Calu3 (cell line): ENCODE measurements around the gene CTNND2. TPM values are rescaled to one million over a fixed set of nuclear protein-coding genes. Genes with fewer than 3 reads are reported as not detected.

Source experiments
- BruUV-seq: library from RNA; stranded (reverse); fragments of 400-500 nt; replicated peaks from 2 replicates; lab custom pipeline; 2021; lab: Mats Ljungman, UMichigan
- CTCF ChIA-PET: fragments of 300-600 bp; sonication (Branson Sonifier 250); formaldehyde crosslinking; loops from one replicate; lab custom pipeline; 2022; ENCODE audit warnings: antibody characterized with exemption; lab: Charles Lee
- DNase-seq: peaks from one replicate; pipeline ENCODE4 v3.0.0; 2022
- H3K27ac Mint-ChIP-seq: one replicate; pipeline ENCODE4 v1.8.0; 2022; ENCODE audit warnings: mixed read lengths; ENCODE audit not compliant: unreplicated experiment
- H3K27me3 Mint-ChIP-seq: one replicate; pipeline ENCODE4 v1.8.0; 2022; ENCODE audit warnings: mixed read lengths; ENCODE audit not compliant: unreplicated experiment
- H3K36me3 Mint-ChIP-seq: one replicate; pipeline ENCODE4 v1.8.0; 2022; ENCODE audit warnings: mild to moderate bottlenecking, moderate library complexity, mixed read lengths; ENCODE audit not compliant: insufficient read depth, unreplicated experiment
- H3K4me1 Mint-ChIP-seq: one replicate; pipeline ENCODE4 v1.8.0; 2022; ENCODE audit warnings: mild to moderate bottlenecking, low read depth, mixed read lengths; ENCODE audit not compliant: unreplicated experiment
- H3K4me3 Mint-ChIP-seq: one replicate; pipeline ENCODE4 v1.8.0; 2022; ENCODE audit warnings: mild to moderate bottlenecking, low read depth, moderate library complexity, mixed read lengths; ENCODE audit not compliant: unreplicated experiment
- H3K9me3 Mint-ChIP-seq: one replicate; pipeline ENCODE4 v1.8.0; 2022; ENCODE audit warnings: low read depth, mixed read lengths; ENCODE audit not compliant: unreplicated experiment
- CTCF ChIP-seq: fragments of 200-600 bp; IDR thresholded peaks from one replicate; pipeline ENCODE4 v1.8.0; 2022; ENCODE audit warnings: antibody characterized with exemption; ENCODE audit not compliant: unreplicated experiment
- intact Hi-C: fragments of 100-400 bp; cut with micrococcal nuclease; formaldehyde crosslinking; loops from one replicate; pipeline ENCODE4 v1.10.0; 2022; ENCODE audit not compliant: unreplicated experiment
- total RNA-seq: library from RNA; stranded (reverse); gene quantifications from 2 replicates; pipeline ENCODE4 v1.2.3, GENCODE V29; 2022

CTNND2 gene
- total RNA-seq, 1 experiment from 2014 or later = 19.6 TPM

- no peak for TF ChIP-seq CTCF
- no peaks in the 10 kb centered on the region for H3K4me1 Mint-ChIP-seq
- H3K4me3 Mint-ChIP-seq = no peak overlapping the region
- no peak for DNase-seq
- H3K9me3 Mint-ChIP-seq = no peaks in the 10 kb centered on the region
- CTCF ChIA-PET = no interaction called here
- no peaks in the 10 kb centered on the region for H3K36me3 Mint-ChIP-seq
- no peak overlapping the region for H3K27ac Mint-ChIP-seq
- intact Hi-C loops = no loop called here
- no peaks in the 10 kb centered on the region for H3K27me3 Mint-ChIP-seq
- no TSS peak for BruUV-seq
Observed at GRCh38 chr5:11150976-11151375, 753.3 kb downstream of the CTNND2 start.

- BruUV-seq = no TSS peak
- H3K27me3 Mint-ChIP-seq = no peaks in the 10 kb centered on the region
Observed at GRCh38 chr5:11148810-11149539, 755.3 kb downstream of the CTNND2 start.

GRCh38 chr5:11146171-11146570 lies 758.1 kb downstream of the CTNND2 start:
- no peaks in the 10 kb centered on the region for H3K27me3 Mint-ChIP-seq
- H3K27ac Mint-ChIP-seq = no peak overlapping the region
- H3K4me3 Mint-ChIP-seq = no peak overlapping the region
- no peaks in the 10 kb centered on the region for H3K4me1 Mint-ChIP-seq
- intact Hi-C loops = no loop called here
- BruUV-seq = no TSS peak
- no peaks in the 10 kb centered on the region for H3K9me3 Mint-ChIP-seq
- H3K36me3 Mint-ChIP-seq = no peaks in the 10 kb centered on the region
- TF ChIP-seq CTCF = no peak
- CTCF ChIA-PET = no interaction called here
- DNase-seq = no peak

More at GRCh38 chr5:11148810-11149539, 755.3 kb downstream of the CTNND2 start:
- Mint-ChIP-seq H3K4me1 (no peaks in the 10 kb centered on the region), H3K36me3 (no peaks in the 10 kb centered on the region), H3K4me3 (no peak overlapping the region), H3K27ac (no peak overlapping the region), H3K9me3 (no peaks in the 10 kb centered on the region)
- TF ChIP-seq CTCF = no peak
- intact Hi-C loops = no loop called here
- CTCF ChIA-PET = no interaction called here
- no peak for DNase-seq

GRCh38 chr5:11143456-11144267 lies 760.6 kb downstream of the CTNND2 start:
- no peak for DNase-seq
- CTCF ChIA-PET = no interaction called here
- no peaks in the 10 kb centered on the region for H3K4me1 Mint-ChIP-seq
- H3K36me3 Mint-ChIP-seq = no peaks in the 10 kb centered on the region
- BruUV-seq = no TSS peak
- no peaks in the 10 kb centered on the region for H3K9me3 Mint-ChIP-seq
- no peaks in the 10 kb centered on the region for H3K27me3 Mint-ChIP-seq
- no peak overlapping the region for H3K27ac Mint-ChIP-seq
- no peak overlapping the region for H3K4me3 Mint-ChIP-seq
- no peak for TF ChIP-seq CTCF
- intact Hi-C loops = no loop called here
